Vagina (tissue), 2 donors: ENCODE results near the gene GRIK2. TPM values are rescaled to one million over a fixed set of nuclear protein-coding genes. Genes with fewer than 3 reads are reported as not detected.

Experiments
- DNase-seq, 2 donors: peaks; one replicate each; pipeline ENCODE4 v3.0.0-alpha.2; 2017; ENCODE audit errors: extremely low spot score in 2 of 2
- H3K27ac ChIP-seq: fragments of 200-600 bp; sonication (generic); one replicate; pipeline ENCODE4 v1.5.1; 2019
- H3K27me3 ChIP-seq: fragments of 200-600 bp; sonication (generic); one replicate; pipeline ENCODE4 v1.5.1; 2019
- H3K36me3 ChIP-seq, 2 donors: fragments of 200-600 bp; sonication (generic); one replicate each; pipeline ENCODE4 v1.5.1; 2017 to 2019
- H3K4me1 ChIP-seq: fragments of 200-600 bp; sonication (generic); one replicate; pipeline ENCODE4 v1.5.1; 2019
- H3K4me3 ChIP-seq, 2 donors: fragments of 200-600 bp; sonication (generic); 1 replicate in 1 of 2; 2 replicates in 1 of 2; pipeline ENCODE4 v1.5.1; 2016 to 2019
- H3K9me3 ChIP-seq: fragments of 200-600 bp; sonication (generic); one replicate; pipeline ENCODE4 v1.5.1; 2019
- POLR2A ChIP-seq, 2 donors: fragments of 450-650 bp; IDR thresholded peaks; one replicate each; pipeline ENCODE4 v1.6.1; 2017; ENCODE audit warnings: antibody characterized with exemption in 2 of 2, mild to moderate bottlenecking in 2 of 2, moderate library complexity in 2 of 2
- POLR2AphosphoS5 ChIP-seq, 2 donors: sonication (generic); formaldehyde crosslinking; IDR thresholded peaks; one replicate each; pipeline ENCODE4 v1.9.0; 2017; ENCODE audit warnings: antibody characterized with exemption in 2 of 2, mild to moderate bottlenecking in 2 of 2, low read depth in 1 of 2; ENCODE audit not compliant: insufficient read depth in 1 of 2
- intact Hi-C: fragments of 100-400 bp; cut with DNase I; formaldehyde crosslinking; loops from one replicate; pipeline ENCODE4 v1.15.1; 2023
- total RNA-seq: library from RNA; depleted of rRNA; stranded (reverse); fragments of >200 nt; gene quantifications from one replicate; pipeline ENCODE4 v1.2.3, GENCODE V29; 2016
- TF ChIP-seq, protein P1 (sequence below), 3 experiments: fragments of 450-650 bp in 2 of 3; fragments of 200-600 bp in 1 of 3; sonication (generic) in 1 of 3; IDR thresholded peaks; one replicate each; pipeline ENCODE4 v1.5.1; 2017 to 2019; ENCODE audit warnings: antibody characterized with exemption in 3 of 3, mild to moderate bottlenecking in 2 of 3, moderate library complexity in 2 of 3

GRIK2 gene
- total RNA-seq, 1 donor from 2014 or later: 8.8 TPM

DNA sequence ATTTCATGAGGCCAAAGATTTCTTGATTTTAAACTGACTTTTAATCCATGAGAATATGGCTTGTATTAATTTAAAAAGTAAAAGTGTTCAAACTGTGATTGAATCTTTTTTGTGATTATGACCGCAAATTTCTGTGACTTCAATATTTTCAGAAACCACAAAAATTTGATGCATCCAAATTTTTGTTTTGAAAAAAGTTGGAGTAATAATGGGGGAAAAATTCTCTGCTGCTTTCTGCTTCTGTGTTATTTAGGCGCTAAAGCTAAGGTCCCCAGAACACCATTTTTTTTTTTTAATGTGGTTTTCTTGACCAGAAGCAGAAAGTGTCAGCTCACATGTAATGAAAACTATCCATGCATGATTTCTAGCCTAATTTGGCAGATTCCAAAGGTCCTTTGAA is 65.3 kb downstream of the GRIK2 start:
- H3K4me3 ChIP-seq: no peak overlapping the region
- H3K27ac ChIP-seq: no peak overlapping the region
- TF ChIP-seq POLR2AphosphoS5 (IDR thresholded peaks at IDR 0.05; ENCODE audit: insufficient read depth in 1 of 2, low read depth in 1 of 2): no peak
- TF ChIP-seq, protein P1, sequence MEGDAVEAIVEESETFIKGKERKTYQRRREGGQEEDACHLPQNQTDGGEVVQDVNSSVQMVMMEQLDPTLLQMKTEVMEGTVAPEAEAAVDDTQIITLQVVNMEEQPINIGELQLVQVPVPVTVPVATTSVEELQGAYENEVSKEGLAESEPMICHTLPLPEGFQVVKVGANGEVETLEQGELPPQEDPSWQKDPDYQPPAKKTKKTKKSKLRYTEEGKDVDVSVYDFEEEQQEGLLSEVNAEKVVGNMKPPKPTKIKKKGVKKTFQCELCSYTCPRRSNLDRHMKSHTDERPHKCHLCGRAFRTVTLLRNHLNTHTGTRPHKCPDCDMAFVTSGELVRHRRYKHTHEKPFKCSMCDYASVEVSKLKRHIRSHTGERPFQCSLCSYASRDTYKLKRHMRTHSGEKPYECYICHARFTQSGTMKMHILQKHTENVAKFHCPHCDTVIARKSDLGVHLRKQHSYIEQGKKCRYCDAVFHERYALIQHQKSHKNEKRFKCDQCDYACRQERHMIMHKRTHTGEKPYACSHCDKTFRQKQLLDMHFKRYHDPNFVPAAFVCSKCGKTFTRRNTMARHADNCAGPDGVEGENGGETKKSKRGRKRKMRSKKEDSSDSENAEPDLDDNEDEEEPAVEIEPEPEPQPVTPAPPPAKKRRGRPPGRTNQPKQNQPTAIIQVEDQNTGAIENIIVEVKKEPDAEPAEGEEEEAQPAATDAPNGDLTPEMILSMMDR (IDR thresholded peaks at IDR 0.05): no peak
- TF ChIP-seq POLR2A (IDR thresholded peaks at IDR 0.05): no peak
- intact Hi-C loops: no loop called here
- H3K9me3 ChIP-seq: no peaks in the 10 kb centered on the region
- H3K27me3 ChIP-seq: no peaks in the 10 kb centered on the region
- H3K36me3 ChIP-seq: no peaks in the 10 kb centered on the region
- H3K4me1 ChIP-seq: no peaks in the 10 kb centered on the region
- DNase-seq: no peak

DNA sequence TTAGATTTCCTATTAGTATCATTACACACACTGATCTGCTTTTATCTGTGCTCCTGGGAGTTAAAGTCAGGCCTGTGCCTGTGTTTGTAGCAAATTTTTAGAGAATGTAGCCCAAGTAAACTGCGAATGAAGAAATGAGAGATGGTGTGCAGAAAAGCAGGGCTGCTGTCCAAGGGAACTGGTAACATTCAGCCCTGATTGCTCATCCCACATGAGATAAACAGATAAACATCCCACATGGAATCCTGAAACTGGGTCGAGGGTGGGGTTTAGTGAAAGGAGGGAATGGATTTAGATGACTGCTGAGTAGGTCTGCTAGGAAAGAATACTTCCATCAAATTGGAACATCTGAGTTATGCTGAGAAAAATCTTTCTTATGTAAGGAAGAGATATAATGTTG is 69.1 kb downstream of the GRIK2 start:
- DNase-seq: no peak
- no peak overlapping the region for H3K4me3 ChIP-seq
- intact Hi-C loops: no loop called here
- H3K27ac ChIP-seq: no peak overlapping the region
- no peaks in the 10 kb centered on the region for H3K27me3 ChIP-seq
- H3K4me1 ChIP-seq: no peaks in the 10 kb centered on the region
- H3K36me3 ChIP-seq: no peaks in the 10 kb centered on the region
- TF ChIP-seq, protein P1 (IDR thresholded peaks at IDR 0.05): no peak
- no peaks in the 10 kb centered on the region for H3K9me3 ChIP-seq

DNA sequence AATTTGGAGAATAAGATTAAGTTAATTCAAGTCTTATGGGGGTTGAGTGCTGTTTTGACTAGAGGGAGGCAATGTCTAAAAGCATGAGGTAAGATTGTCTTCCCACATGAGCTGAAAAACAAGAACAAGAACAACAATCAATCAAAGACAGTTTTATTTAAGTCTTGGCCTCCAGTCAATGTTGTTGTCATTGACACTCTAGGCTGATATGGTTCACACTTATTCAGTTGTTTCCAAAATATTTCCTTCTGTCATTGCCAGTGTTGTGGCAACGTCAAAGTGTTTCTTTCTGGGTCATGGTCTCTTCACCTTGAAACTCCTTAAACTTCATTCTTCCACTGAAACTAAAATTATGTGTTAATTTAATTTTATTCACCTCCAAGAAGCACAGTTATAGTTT is 72.4 kb downstream of the GRIK2 start:
- no peaks in the 10 kb centered on the region for H3K9me3 ChIP-seq
- H3K27me3 ChIP-seq: no peaks in the 10 kb centered on the region
- DNase-seq: no peak
- H3K4me3 ChIP-seq: no peak overlapping the region
- H3K36me3 ChIP-seq: no peaks in the 10 kb centered on the region
- no peak for TF ChIP-seq POLR2AphosphoS5 (IDR thresholded peaks at IDR 0.05; ENCODE audit: insufficient read depth in 1 of 2, low read depth in 1 of 2)
- TF ChIP-seq POLR2A (IDR thresholded peaks at IDR 0.05): no peak
- TF ChIP-seq, protein P1 (IDR thresholded peaks at IDR 0.05): no peak
- no peaks in the 10 kb centered on the region for H3K4me1 ChIP-seq
- intact Hi-C loops: no loop called here
- no peak overlapping the region for H3K27ac ChIP-seq

DNA sequence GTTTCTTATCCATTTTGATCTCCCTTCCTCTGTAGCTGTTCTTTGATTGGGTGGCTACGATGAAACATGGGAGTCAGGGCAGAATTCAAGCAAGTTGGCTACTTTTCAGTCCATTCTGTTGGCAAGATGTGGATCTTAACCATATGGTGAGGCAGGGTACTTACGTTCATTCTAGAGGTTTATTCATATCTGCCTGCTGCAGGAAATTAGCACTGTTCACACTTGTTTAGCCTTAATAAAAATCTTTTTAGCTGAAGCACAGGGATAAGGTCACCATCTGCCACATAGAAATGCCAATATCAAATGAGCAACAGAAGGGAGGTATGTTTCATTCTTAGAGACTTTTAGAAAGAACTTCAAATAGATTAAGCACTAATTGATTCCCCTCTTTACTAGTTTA is 83.9 kb downstream of the GRIK2 start:
- intact Hi-C loops: no loop called here
- no peak overlapping the region for H3K27ac ChIP-seq
- TF ChIP-seq POLR2AphosphoS5 (IDR thresholded peaks at IDR 0.05; ENCODE audit: insufficient read depth in 1 of 2, low read depth in 1 of 2): no peak
- TF ChIP-seq, protein P1 (IDR thresholded peaks at IDR 0.05): no peak
- TF ChIP-seq POLR2A (IDR thresholded peaks at IDR 0.05): no peak

DNA sequence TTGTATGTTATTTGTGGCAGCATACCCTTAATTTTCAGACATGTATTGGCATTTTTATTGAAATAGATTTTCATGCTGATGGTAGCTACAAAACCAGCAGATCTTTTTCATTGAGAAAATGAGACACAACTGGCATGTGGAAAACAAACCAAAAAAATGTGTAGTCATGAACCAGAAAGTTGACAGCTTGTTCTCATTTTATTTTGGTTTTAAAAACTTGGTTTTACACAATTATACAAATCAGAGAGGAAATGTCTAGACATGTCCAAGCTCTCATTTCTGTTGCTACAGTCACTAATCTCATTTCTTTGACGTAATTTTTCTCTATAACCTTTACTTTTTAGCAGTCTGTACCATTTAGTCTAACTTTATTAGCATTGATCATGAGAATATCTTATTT is 85.4 kb downstream of the GRIK2 start:
- no peak overlapping the region for H3K4me3 ChIP-seq
- intact Hi-C loops: no loop called here
- no peaks in the 10 kb centered on the region for H3K9me3 ChIP-seq
- H3K4me1 ChIP-seq: no peaks in the 10 kb centered on the region
- H3K36me3 ChIP-seq: no peaks in the 10 kb centered on the region
- no peaks in the 10 kb centered on the region for H3K27me3 ChIP-seq
- H3K27ac ChIP-seq: no peak overlapping the region
- DNase-seq: no peak
- TF ChIP-seq POLR2A (IDR thresholded peaks at IDR 0.05) (no peak), POLR2AphosphoS5 (IDR thresholded peaks at IDR 0.05; ENCODE audit: insufficient read depth in 1 of 2, low read depth in 1 of 2) (no peak)
- TF ChIP-seq, protein P1 (IDR thresholded peaks at IDR 0.05): no peak

More for the DNA sequence above, 83.9 kb downstream of the GRIK2 start:
- no peak for DNase-seq
- Histone ChIP-seq H3K27me3 (no peaks in the 10 kb centered on the region), H3K36me3 (no peaks in the 10 kb centered on the region), H3K4me3 (no peak overlapping the region), H3K9me3 (no peaks in the 10 kb centered on the region), H3K4me1 (no peaks in the 10 kb centered on the region)
